Ishikawa (cell line): ENCODE results near the gene HUS1B.

Source experiments
- CEBPB ChIP-seq: IDR thresholded peaks from 2 replicates; pipeline ENCODE4 v1.6.1; 2012
- CREB1 ChIP-seq: IDR thresholded peaks from 2 replicates; pipeline ENCODE4 v1.6.1; 2012; ENCODE audit warnings: low read depth
- EGR1 ChIP-seq: IDR thresholded peaks from 2 replicates; pipeline ENCODE4 v1.6.1; 2012
- EP300 ChIP-seq: IDR thresholded peaks from 2 replicates; pipeline ENCODE4 v1.6.1; 2012; ENCODE audit warnings: borderline replicate concordance
- FOXM1 ChIP-seq: IDR thresholded peaks from 2 replicates; pipeline ENCODE4 v1.6.1; 2012; ENCODE audit warnings: low read depth, borderline replicate concordance
- MAX ChIP-seq: IDR thresholded peaks from 2 replicates; pipeline ENCODE4 v1.6.1; 2012
- NFIC ChIP-seq: IDR thresholded peaks from 2 replicates; pipeline ENCODE4 v1.6.1; 2012
- RAD21 ChIP-seq: IDR thresholded peaks from 2 replicates; pipeline ENCODE4 v1.6.1; 2012; ENCODE audit warnings: low read depth
- REST ChIP-seq: IDR thresholded peaks from 2 replicates; pipeline ENCODE4 v1.6.1; 2012; ENCODE audit warnings: low read depth, mild to moderate bottlenecking
- TAF1 ChIP-seq: IDR thresholded peaks from 2 replicates; pipeline ENCODE4 v1.6.1; 2012; ENCODE audit warnings: low read depth, mild to moderate bottlenecking
- TCF12 ChIP-seq: IDR thresholded peaks from 2 replicates; pipeline ENCODE4 v1.6.1; 2012; ENCODE audit warnings: low read depth
- TEAD4 ChIP-seq: IDR thresholded peaks from 2 replicates; pipeline ENCODE4 v1.6.1; 2012
- YY1 ChIP-seq: IDR thresholded peaks from 2 replicates; pipeline ENCODE4 v1.6.1; 2012; ENCODE audit warnings: low read depth
- ZBTB7A ChIP-seq: IDR thresholded peaks from 2 replicates; pipeline ENCODE4 v1.6.1; 2012; ENCODE audit warnings: low read depth
- TF ChIP-seq, protein P1 (sequence below): IDR thresholded peaks from 2 replicates; pipeline ENCODE4 v1.6.1; 2012

The HUS1B gene

GRCh38 chr6:703552-703951, 46.7 kb upstream of the HUS1B start:
- TF ChIP-seq FOXM1: no peak
- TF ChIP-seq CEBPB: no peak
- TF ChIP-seq RAD21: no peak
- TF ChIP-seq TEAD4: no peak

GRCh38 chr6:701700-702479, 45.0 kb upstream of the HUS1B start:
- TF ChIP-seq RAD21: no peak
- TF ChIP-seq TCF12: no peak
- no peak for TF ChIP-seq TEAD4
- TF ChIP-seq ZBTB7A: no peak
- no peak for TF ChIP-seq FOXM1
- TF ChIP-seq, protein P1, sequence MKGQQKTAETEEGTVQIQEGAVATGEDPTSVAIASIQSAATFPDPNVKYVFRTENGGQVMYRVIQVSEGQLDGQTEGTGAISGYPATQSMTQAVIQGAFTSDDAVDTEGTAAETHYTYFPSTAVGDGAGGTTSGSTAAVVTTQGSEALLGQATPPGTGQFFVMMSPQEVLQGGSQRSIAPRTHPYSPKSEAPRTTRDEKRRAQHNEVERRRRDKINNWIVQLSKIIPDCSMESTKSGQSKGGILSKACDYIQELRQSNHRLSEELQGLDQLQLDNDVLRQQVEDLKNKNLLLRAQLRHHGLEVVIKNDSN: no peak
- no peak for TF ChIP-seq CEBPB
- TF ChIP-seq YY1: no peak
- TF ChIP-seq EP300: no peak
- no peak for TF ChIP-seq EGR1
- TF ChIP-seq TAF1: no peak
- no peak for TF ChIP-seq MAX
- TF ChIP-seq CREB1: no peak

- TF ChIP-seq TAF1 (no peak), CREB1 (no peak), ZBTB7A (no peak), REST (no peak), FOXM1 (no peak), EP300 (no peak), TEAD4 (no peak), NFIC (no peak), MAX (no peak), CEBPB (no peak), TCF12 (no peak), YY1 (no peak), EGR1 (no peak), RAD21 (no peak)
- TF ChIP-seq, protein P1: no peak
These were observed 44.3 kb upstream of the HUS1B start for GRCh38 chr6:701215-701614.

DNA sequence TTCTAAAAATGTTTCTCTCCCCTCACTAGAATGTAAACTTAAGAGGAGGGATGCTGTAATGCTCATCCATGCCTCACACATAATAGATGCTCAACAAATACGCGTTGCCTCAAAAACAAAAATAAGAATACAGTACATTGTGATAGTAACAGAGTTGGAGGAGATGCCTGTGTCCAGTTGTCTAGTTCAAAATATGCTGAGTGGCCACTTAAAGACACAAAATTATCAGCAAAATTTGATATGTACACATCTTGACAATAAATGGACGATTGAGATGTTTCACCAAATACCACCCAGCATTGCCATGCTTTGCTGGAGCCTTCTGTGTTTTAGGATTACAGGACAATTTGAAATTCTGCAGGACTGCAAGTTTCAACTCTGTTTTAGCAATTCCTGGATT, 43.6 kb upstream of the HUS1B start:
- TF ChIP-seq REST (no peak), RAD21 (no peak), EGR1 (no peak), EP300 (no peak), CREB1 (no peak), TEAD4 (no peak), ZBTB7A (no peak)
- TF ChIP-seq, protein P1: no peak

DNA sequence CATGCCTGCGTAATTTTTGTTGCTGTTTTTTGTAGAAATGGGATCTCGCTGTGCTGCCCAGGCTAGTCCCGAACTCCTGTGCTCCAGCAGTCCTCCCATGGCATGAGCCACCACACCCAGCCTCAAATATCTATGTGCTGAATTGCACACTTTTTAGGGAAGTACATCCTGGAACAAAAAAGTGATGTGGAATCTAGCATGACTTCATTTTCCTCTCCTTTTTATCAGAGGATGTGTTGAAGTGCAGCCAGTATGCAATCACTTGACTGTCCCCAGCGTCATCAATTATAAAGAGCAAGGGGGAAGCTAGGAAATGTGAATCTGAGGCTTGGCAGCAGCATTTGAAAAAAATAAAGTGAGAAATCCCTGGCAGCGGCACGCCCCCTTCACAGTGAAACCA, 42.4 kb upstream of the HUS1B start:
- TF ChIP-seq REST: no peak
- no peak for TF ChIP-seq EGR1
- TF ChIP-seq MAX: no peak
- TF ChIP-seq, protein P1: no peak
- no peak for TF ChIP-seq RAD21
- no peak for TF ChIP-seq EP300
- TF ChIP-seq FOXM1: no peak
- no peak for TF ChIP-seq TCF12
- no peak for TF ChIP-seq ZBTB7A
- TF ChIP-seq TEAD4: no peak
- TF ChIP-seq NFIC: no peak
- TF ChIP-seq TAF1: no peak
